DOHH2 (cell line): ENCODE measurements around the gene GADD45A.

Experiments
- H3F3A ChIP-seq: fragments of 200-600 bp; sonication (generic), shearing (Covaris generic); 2 replicates; pipeline ENCODE4 v1.6.0; 2016; ENCODE audit warnings: antibody characterized with exemption, mild to moderate bottlenecking; ENCODE audit not compliant: control insufficient read depth, insufficient read depth
- H3K27ac ChIP-seq: fragments of 200-600 bp; sonication (generic); 2 replicates; pipeline ENCODE4 v1.5.1; 2014; ENCODE audit warnings: low read depth, mild to moderate bottlenecking, low read length, moderate library complexity
- H3K27me3 ChIP-seq: fragments of 200-600 bp; sonication (generic); 2 replicates; pipeline ENCODE4 v1.6.1; 2014; ENCODE audit warnings: mild to moderate bottlenecking, low read length, mixed read lengths; ENCODE audit not compliant: control insufficient read depth
- H3K36me3 ChIP-seq: fragments of 200-600 bp; sonication (generic); 2 replicates; pipeline ENCODE4 v1.6.1; 2014; ENCODE audit warnings: mild to moderate bottlenecking, low read length, moderate library complexity, mixed read lengths; ENCODE audit not compliant: control insufficient read depth
- H3K4me1 ChIP-seq: fragments of 200-600 bp; sonication (generic); 2 replicates; pipeline ENCODE4 v1.6.1; 2014; ENCODE audit warnings: mild to moderate bottlenecking, low read length, mixed read lengths; ENCODE audit not compliant: control insufficient read depth
- H3K4me2 ChIP-seq: fragments of 200-600 bp; sonication (generic); 2 replicates; pipeline ENCODE4 v1.6.0; 2014; ENCODE audit warnings: mild to moderate bottlenecking, low read length, moderate library complexity
- H3K4me3 ChIP-seq: fragments of 200-600 bp; sonication (generic); 2 replicates; pipeline ENCODE4 v1.5.1; 2014; ENCODE audit warnings: mild to moderate bottlenecking, low read length, mixed read lengths
- H3K79me2 ChIP-seq: fragments of 200-600 bp; sonication (generic); 2 replicates; pipeline ENCODE4 v1.6.1; 2014; ENCODE audit warnings: mild to moderate bottlenecking, low read length, mixed read lengths; ENCODE audit not compliant: control insufficient read depth
- H3K9me2 ChIP-seq: fragments of 200-600 bp; sonication (generic); replicated peaks from 2 replicates; pipeline ENCODE4 v1.6.1; 2014; ENCODE audit warnings: mild to moderate bottlenecking, low read length, mixed read lengths; ENCODE audit not compliant: control insufficient read depth
- H3K9me3 ChIP-seq: fragments of 200-600 bp; sonication (generic); 2 replicates; pipeline ENCODE4 v1.6.1; 2014; ENCODE audit warnings: antibody characterized with exemption, low read length, mixed read lengths; ENCODE audit not compliant: control insufficient read depth, insufficient read depth
- H4K20me1 ChIP-seq: fragments of 200-600 bp; sonication (generic); 2 replicates; pipeline ENCODE4 v1.6.0; 2014; ENCODE audit warnings: low read depth, mild to moderate bottlenecking, antibody characterized with exemption, low read length, moderate library complexity; ENCODE audit not compliant: control insufficient read depth, insufficient read depth
- CTCF ChIP-seq: fragments of 200-600 bp; sonication (generic); IDR thresholded peaks from one replicate; pipeline ENCODE4 v1.5.1; 2014; ENCODE audit warnings: antibody characterized with exemption, mild to moderate bottlenecking, low read depth, low read length; ENCODE audit not compliant: poor library complexity, severe bottlenecking
- EZH2phosphoT487 ChIP-seq: fragments of 200-600 bp; sonication (generic); IDR thresholded peaks from 2 replicates; pipeline ENCODE4 v1.6.1; 2017; ENCODE audit warnings: borderline replicate concordance, mild to moderate bottlenecking, antibody characterized with exemption, low read length, moderate library complexity, mixed read lengths

Gene GADD45A

GRCh38 chr1:67713057-67713846 lies 28.3 kb downstream of the GADD45A start:
- Histone ChIP-seq H3K4me1 (peaks cover 57% of the 10 kb centered on the region), H3K27me3 (no peaks in the 10 kb centered on the region), H3K36me3 (no peaks in the 10 kb centered on the region), H3F3A (no peaks in the 10 kb centered on the region), H3K79me2 (no peaks in the 10 kb centered on the region), H4K20me1 (no peaks in the 10 kb centered on the region), H3K4me2 (peak overlapping the region; percentile 83), H3K9me2 (no peaks in the 10 kb centered on the region), H3K4me3 (peak overlapping the region; percentile 65), H3K27ac (peak overlapping the region; percentile 84), H3K9me3 (no peaks in the 10 kb centered on the region)
- TF ChIP-seq CTCF (no peak), EZH2phosphoT487 (no peak)

GRCh38 chr1:67715819-67716218 lies 30.8 kb downstream of the GADD45A start:
- TF ChIP-seq CTCF (no peak), EZH2phosphoT487 (no peak)
- Histone ChIP-seq H3K9me2 (no peaks in the 10 kb centered on the region), H3K79me2 (no peaks in the 10 kb centered on the region), H3K4me3 (no peak overlapping the region), H3K9me3 (no peaks in the 10 kb centered on the region), H4K20me1 (no peaks in the 10 kb centered on the region), H3K36me3 (no peaks in the 10 kb centered on the region), H3F3A (no peaks in the 10 kb centered on the region), H3K27ac (no peak overlapping the region), H3K27me3 (no peaks in the 10 kb centered on the region), H3K4me1 (peaks cover 42% of the 10 kb centered on the region), H3K4me2 (no peak overlapping the region)

- no peak overlapping the region for H3K27ac ChIP-seq
- H3K27me3 ChIP-seq = no peaks in the 10 kb centered on the region
- H3K4me3 ChIP-seq = no peak overlapping the region
- no peak for TF ChIP-seq CTCF
- no peak for TF ChIP-seq EZH2phosphoT487
- H3K36me3 ChIP-seq = no peaks in the 10 kb centered on the region
- no peak overlapping the region for H3K4me2 ChIP-seq
- no peaks in the 10 kb centered on the region for H3K9me2 ChIP-seq
- H3K9me3 ChIP-seq = no peaks in the 10 kb centered on the region
- H4K20me1 ChIP-seq = no peaks in the 10 kb centered on the region
- H3K4me1 ChIP-seq = peaks cover 32% of the 10 kb centered on the region
- H3K79me2 ChIP-seq = no peaks in the 10 kb centered on the region
- no peaks in the 10 kb centered on the region for H3F3A ChIP-seq
Measured at GRCh38 chr1:67716800-67717199, 31.8 kb downstream of the GADD45A start.
